IMR-90 (cell line): Measurements from ENCODE around the gene MPND. TPM values are rescaled to one million over a fixed set of nuclear protein-coding genes. Genes with fewer than 3 reads are reported as not detected.

ENCODE experiments used
- ATAC-seq: fragments of 200-7000 bp; cut with Tn5 transposase; 2 replicates; pipeline ENCODE4 v1.9.1; 2020; ENCODE audit warnings: low read depth, mild to moderate bottlenecking, moderate library complexity
- BruUV-seq: library from RNA; stranded (reverse); fragments of 400-500 nt; replicated peaks from 2 replicates; lab custom pipeline; 2021; lab: Mats Ljungman, UMichigan
- CTCF ChIA-PET: fragments of 300-600 bp; formaldehyde crosslinking; extraction: SDS; loops from one replicate; lab custom pipeline; 2021; ENCODE audit warnings: antibody characterized with exemption; lab: Yijun Ruan, JAX
- POLR2A ChIA-PET: fragments of 300-600 bp; sonication (Branson Sonifier 250); formaldehyde crosslinking; loops from one replicate; lab custom pipeline; 2022; ENCODE audit warnings: antibody characterized with exemption; ENCODE audit not compliant: unreplicated experiment; lab: Charles Lee
- DNase-seq: peaks from one replicate; pipeline ENCODE4 v3.0.0; 2013
- H2AFZ ChIP-seq: replicated peaks from 2 replicates; pipeline ENCODE3; 2013; ENCODE audit warnings: low read length, mild to moderate bottlenecking; ENCODE audit not compliant: poor library complexity
- H2AK5ac ChIP-seq: 2 replicates; pipeline ENCODE4 v1.6.1; 2013; ENCODE audit warnings: low read depth, low read length, inconsistent platforms
- H2AK9ac ChIP-seq: replicated peaks from 2 replicates; pipeline ENCODE3; 2013; ENCODE audit warnings: mild to moderate bottlenecking, low read depth, low read length, moderate library complexity; ENCODE audit not compliant: poor library complexity
- H2BK120ac ChIP-seq: 2 replicates; pipeline ENCODE4 v1.6.1; 2013; ENCODE audit warnings: low read depth, low read length, inconsistent platforms
- H2BK15ac ChIP-seq: 3 replicates; pipeline ENCODE4 v1.6.1; 2013; ENCODE audit warnings: low read depth, low read length, inconsistent platforms
- H2BK20ac ChIP-seq: 2 replicates; pipeline ENCODE4 v1.6.1; 2013; ENCODE audit warnings: low read depth, mild to moderate bottlenecking, inconsistent platforms, low read length, moderate library complexity
- H2BK5ac ChIP-seq: 2 replicates; pipeline ENCODE4 v1.6.1; 2013; ENCODE audit warnings: mild to moderate bottlenecking, low read depth, low read length, inconsistent platforms; ENCODE audit not compliant: poor library complexity, severe bottlenecking
- H3K14ac ChIP-seq: replicated peaks from 2 replicates; pipeline ENCODE4 v1.6.1; 2013; ENCODE audit warnings: low read depth, low read length, inconsistent platforms
- H3K18ac ChIP-seq: 2 replicates; pipeline ENCODE4 v1.6.1; 2013; ENCODE audit warnings: low read depth, low read length, control low read depth
- H3K23ac ChIP-seq: 2 replicates; pipeline ENCODE4 v1.6.1; 2013; ENCODE audit warnings: low read depth, low read length, inconsistent platforms
- H3K27ac ChIP-seq: 2 replicates; pipeline ENCODE4 v1.5.1; 2013; ENCODE audit warnings: mild to moderate bottlenecking, control low read depth, low read length; ENCODE audit not compliant: insufficient read depth
- H3K27me3 ChIP-seq: 2 replicates; pipeline ENCODE4 v1.6.1; 2013; ENCODE audit warnings: low read length; ENCODE audit not compliant: control insufficient read depth, insufficient read depth
- H3K36me3 ChIP-seq: 2 replicates; pipeline ENCODE4 v1.6.1; 2013; ENCODE audit warnings: low read length, mixed read lengths; ENCODE audit not compliant: control insufficient read depth, insufficient read depth
- H3K4ac ChIP-seq: 2 replicates; pipeline ENCODE4 v1.6.1; 2013; ENCODE audit warnings: low read depth, low read length, inconsistent platforms
- H3K4me1 ChIP-seq: 2 replicates; pipeline ENCODE4 v1.6.1; 2013; ENCODE audit warnings: low read length, mixed read lengths; ENCODE audit not compliant: control insufficient read depth, insufficient read depth
- H3K4me2 ChIP-seq: 2 replicates; pipeline ENCODE4 v1.6.1; 2013; ENCODE audit warnings: low read depth, mild to moderate bottlenecking, control low read depth, low read length, moderate library complexity
- H3K4me3 ChIP-seq: 2 replicates; pipeline ENCODE4 v1.5.1; 2013; ENCODE audit warnings: low read depth, mild to moderate bottlenecking, control low read depth, low read length, moderate library complexity; ENCODE audit not compliant: insufficient read depth
- H3K56ac ChIP-seq: 2 replicates; pipeline ENCODE4 v1.6.1; 2013; ENCODE audit warnings: low read length, inconsistent platforms; ENCODE audit not compliant: insufficient read depth; ENCODE audit errors: extremely low read depth
- H3K79me1 ChIP-seq, 2 experiments: 2 replicates each; pipeline ENCODE4 v1.6.1; 2013; ENCODE audit warnings: low read length in 2 of 2, inconsistent platforms in 1 of 2, low read depth in 1 of 2
- H3K9ac ChIP-seq: 2 replicates; pipeline ENCODE4 v1.6.1; 2013; ENCODE audit warnings: low read depth, low read length, control low read depth
- H3K9me1 ChIP-seq: 2 replicates; pipeline ENCODE4 v1.6.1; 2013; ENCODE audit warnings: low read length, inconsistent platforms; ENCODE audit not compliant: insufficient read depth
- H3K9me3 ChIP-seq: 2 replicates; pipeline ENCODE4 v1.6.1; 2013; ENCODE audit warnings: low read length; ENCODE audit not compliant: control insufficient read depth, insufficient read depth
- H4K20me1 ChIP-seq: 2 replicates; pipeline ENCODE4 v1.6.1; 2013; ENCODE audit warnings: low read length, inconsistent platforms; ENCODE audit not compliant: insufficient read depth
- H4K5ac ChIP-seq: 2 replicates; pipeline ENCODE4 v1.6.1; 2013; ENCODE audit warnings: mild to moderate bottlenecking, low read depth, low read length, control low read depth
- H4K8ac ChIP-seq, 2 experiments: 2 replicates each; pipeline ENCODE4 v1.6.1; 2013; ENCODE audit warnings: low read depth in 2 of 2, low read length in 2 of 2, control low read depth in 1 of 2, inconsistent platforms in 1 of 2
- H4K91ac ChIP-seq: 2 replicates; pipeline ENCODE4 v1.6.1; 2013; ENCODE audit warnings: low read depth, low read length, inconsistent platforms; ENCODE audit not compliant: insufficient read depth
- CEBPB ChIP-seq: IDR thresholded peaks from 2 replicates; pipeline ENCODE4 v1.6.1; 2012; ENCODE audit warnings: low read depth, low read length, improper control_type of control experiment
- CTCF ChIP-seq: conservative IDR thresholded peaks from 2 replicates; pipeline ENCODE4 v1.5.1; 2012; ENCODE audit warnings: mild to moderate bottlenecking, low read depth, low read length, improper control_type of control experiment
- ELK1 ChIP-seq: fragments of 150-350 bp; IDR thresholded peaks from 2 replicates; pipeline ENCODE4 v1.6.1; 2016; ENCODE audit warnings: low read depth, mild to moderate bottlenecking, low read length, moderate library complexity, borderline replicate concordance
- MAFK ChIP-seq: IDR thresholded peaks from 2 replicates; pipeline ENCODE4 v1.6.1; 2012; ENCODE audit warnings: low read depth, low read length, improper control_type of control experiment
- MXI1 ChIP-seq: IDR thresholded peaks from 2 replicates; pipeline ENCODE4 v1.6.1; 2012; ENCODE audit warnings: low read depth, mild to moderate bottlenecking, low read length, moderate library complexity, borderline replicate concordance
- NFE2L2 ChIP-seq: fragments of 150-350 bp; IDR thresholded peaks from 2 replicates; pipeline ENCODE4 v1.6.1; 2016; ENCODE audit warnings: low read depth, mild to moderate bottlenecking, low read length
- POLR2A ChIP-seq: IDR thresholded peaks from 2 replicates; pipeline ENCODE4 v1.6.1; 2012; ENCODE audit warnings: mild to moderate bottlenecking, low read depth, low read length
- RCOR1 ChIP-seq: IDR thresholded peaks from 2 replicates; pipeline ENCODE4 v1.6.1; 2012; ENCODE audit warnings: mild to moderate bottlenecking, low read length, improper control_type of control experiment; ENCODE audit not compliant: insufficient replicate concordance
- WGBS, 2 experiments: methylation state at CpG; one replicate each; pipeline versions ENCODE4 v1.1.5 to v1.1.7; 2013; ENCODE audit warnings: missing lambda C conversion rate in 2 of 2; ENCODE audit not compliant: insufficient read length in 1 of 2; ENCODE audit errors: extremely low coverage in 2 of 2; 5-methylcytosine and 5-hydroxymethylcytosine counted together
- dilution Hi-C: fragments of 300-500 bp; cut with HindIII; formaldehyde crosslinking; loops from one replicate; pipeline ENCODE4 v1.14.3; 2018; ENCODE audit warnings: low sequenced_read_pairs; ENCODE audit not compliant: unreplicated experiment
- in situ Hi-C: fragments of 300-500 bp; cut with MboI; formaldehyde crosslinking; loops from 3 replicates; pipeline ENCODE4 v1.14.3; 2019; ENCODE audit warnings: low sequenced_read_pairs, inconsistent platforms, mixed read lengths
- intact Hi-C: fragments of 100-400 bp; cut with micrococcal nuclease; formaldehyde crosslinking; loops from 2 replicates; pipeline ENCODE4 v1.10.0; 2022
- polyA plus RNA-seq, 3 experiments: library from polyadenylated mRNA; depleted of rRNA; stranded (reverse); fragments of >200 nt; gene quantifications; 2 replicates each; pipeline ENCODE4 v1.2.3, GENCODE V29; 2012; ENCODE audit warnings: low replicate concordance in 1 of 3
- total RNA-seq: library from RNA; depleted of rRNA; stranded (reverse); fragments of >200 nt; gene quantifications from 2 replicates; pipeline ENCODE4 v1.2.3, GENCODE V29; 2012
- TF ChIP-seq, protein P1 (sequence below): fragments of 150-350 bp; IDR thresholded peaks from 2 replicates; pipeline ENCODE4 v1.6.1; 2017; ENCODE audit warnings: mild to moderate bottlenecking, antibody characterized with exemption, low read length, low read depth

Gene MPND
- total and polyA plus RNA-seq, 2 of the 4 experiments (the other 2 are of a cell fraction): 2.3 to 8.1 TPM

DNA sequence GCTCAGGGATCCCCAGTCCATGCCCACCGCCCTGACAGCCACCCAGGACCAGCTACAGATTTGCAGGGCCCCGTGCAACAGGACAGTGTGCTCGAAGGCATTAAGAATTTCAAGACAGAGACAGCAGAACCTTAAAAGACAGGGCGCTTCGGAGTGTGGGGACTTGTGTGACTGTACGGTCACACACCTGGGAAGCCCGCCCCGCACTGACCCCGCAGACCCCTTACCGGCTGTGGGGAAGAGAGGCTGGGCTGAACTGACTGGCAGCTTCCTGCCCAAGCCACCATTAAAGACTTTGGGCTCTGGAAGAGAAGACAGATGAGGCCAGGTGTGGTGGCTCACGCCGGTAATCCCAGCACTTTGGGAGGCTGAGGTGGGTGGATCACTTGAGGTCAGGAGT lies 19.1 kb upstream of the MPND start:
- 90% methylated on average over 2 of the region's 12 CpGs; no CpG with 5 or more reads in 1 of the 2 experiments for WGBS, 2 experiments
- Histone ChIP-seq H4K8ac (no peak overlapping the region), H3K9me3 (peaks cover 3% of the 10 kb centered on the region; the same call in 1 of the 2 replicates), H2AFZ (no peak overlapping the region), H2BK15ac (no peak overlapping the region), H3K36me3 (no peaks in the 10 kb centered on the region), H2BK120ac (no peak overlapping the region), H3K4me2 (no peak overlapping the region), H4K91ac (no peak overlapping the region), H2BK20ac (no peak overlapping the region), H4K5ac (no peak overlapping the region), H3K56ac (no peak overlapping the region), H3K9ac (no peak overlapping the region), H3K9me1 (no peaks in the 10 kb centered on the region), H3K18ac (no peak overlapping the region), H3K27me3 (no peaks in the 10 kb centered on the region; the same call in 1 of the 2 replicates), H3K79me1 (no peaks in the 10 kb centered on the region), H2BK5ac (no peak overlapping the region), H3K23ac (no peak overlapping the region), H3K14ac (no peak overlapping the region), H3K27ac (no peak overlapping the region), H2AK9ac (no peak overlapping the region), H3K4me1 (no peaks in the 10 kb centered on the region), H2AK5ac (no peak overlapping the region), H3K4me3 (no peak overlapping the region), H4K20me1 (no peaks in the 10 kb centered on the region), H3K4ac (no peak overlapping the region)
- ATAC-seq (no peak), DNase-seq (no peak)
- ChIA-PET POLR2A (no interaction called here), CTCF (no interaction called here)
- TF ChIP-seq, protein P1, sequence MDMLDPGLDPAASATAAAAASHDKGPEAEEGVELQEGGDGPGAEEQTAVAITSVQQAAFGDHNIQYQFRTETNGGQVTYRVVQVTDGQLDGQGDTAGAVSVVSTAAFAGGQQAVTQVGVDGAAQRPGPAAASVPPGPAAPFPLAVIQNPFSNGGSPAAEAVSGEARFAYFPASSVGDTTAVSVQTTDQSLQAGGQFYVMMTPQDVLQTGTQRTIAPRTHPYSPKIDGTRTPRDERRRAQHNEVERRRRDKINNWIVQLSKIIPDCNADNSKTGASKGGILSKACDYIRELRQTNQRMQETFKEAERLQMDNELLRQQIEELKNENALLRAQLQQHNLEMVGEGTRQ: no peak
- TF ChIP-seq ELK1: no peak
- no peak for TF ChIP-seq RCOR1
- TF ChIP-seq CEBPB: no peak
- TF ChIP-seq NFE2L2: no peak
- no peak for TF ChIP-seq POLR2A
- no peak for TF ChIP-seq MAFK
- TF ChIP-seq MXI1: no peak
- no peak for TF ChIP-seq CTCF
- in situ Hi-C loops: no loop called here
- dilution Hi-C loops: no loop called here
- intact Hi-C loops: no loop called here
- BruUV-seq: no TSS peak
